AG04450 (cell line): ENCODE data around the gene DOC2A. TPM values are rescaled to one million over a fixed set of nuclear protein-coding genes. Genes with fewer than 3 reads are reported as not detected.

Experiments
- CTCF ChIA-PET: fragments of 300-600, 350-600 bp; formaldehyde crosslinking; extraction: SDS; loops from one replicate; lab custom pipeline; 2022; ENCODE audit warnings: antibody characterized with exemption, inconsistent platforms; lab: Charles Lee
- POLR2A ChIA-PET: fragments of 350-600 bp; formaldehyde crosslinking; extraction: SDS; loops from one replicate; lab custom pipeline; 2021; ENCODE audit warnings: antibody characterized with exemption, inconsistent platforms; lab: Yijun Ruan, JAX
- DNase-seq: peaks from one replicate; pipeline ENCODE4 v3.0.0-alpha.2; 2011; ENCODE audit warnings: low read depth, low spot score
- H3K27ac ChIP-seq: one replicate; pipeline ENCODE4 v1.5.1; 2012; ENCODE audit warnings: low read depth, low read length, control low read depth
- H3K27me3 ChIP-seq: one replicate; pipeline ENCODE4 v1.6.0; 2012; ENCODE audit warnings: low read length; ENCODE audit not compliant: control insufficient read depth, insufficient read depth
- H3K4me3 ChIP-seq: 2 replicates; pipeline ENCODE4 v1.5.1; 2011; ENCODE audit warnings: mild to moderate bottlenecking, low read depth, low read length, control low read depth
- H3K9me3 ChIP-seq: 2 replicates; pipeline ENCODE4 v1.5.1; 2012; ENCODE audit warnings: low read length; ENCODE audit not compliant: control insufficient read depth, insufficient read depth
- polyA plus RNA-seq: library from polyadenylated mRNA; depleted of rRNA; stranded (reverse); fragments of >200 nt; gene quantifications from 2 replicates; pipeline ENCODE4 v1.2.3, GENCODE V29; 2011
- TF ChIP-seq, protein P1 (sequence below): IDR thresholded peaks from 2 replicates; pipeline ENCODE4 v1.5.1; 2011; ENCODE audit warnings: low read depth, low read length, control low read depth, inconsistent platforms

The DOC2A gene
- polyA plus RNA-seq, 1 experiment = 0.22 TPM

DNA sequence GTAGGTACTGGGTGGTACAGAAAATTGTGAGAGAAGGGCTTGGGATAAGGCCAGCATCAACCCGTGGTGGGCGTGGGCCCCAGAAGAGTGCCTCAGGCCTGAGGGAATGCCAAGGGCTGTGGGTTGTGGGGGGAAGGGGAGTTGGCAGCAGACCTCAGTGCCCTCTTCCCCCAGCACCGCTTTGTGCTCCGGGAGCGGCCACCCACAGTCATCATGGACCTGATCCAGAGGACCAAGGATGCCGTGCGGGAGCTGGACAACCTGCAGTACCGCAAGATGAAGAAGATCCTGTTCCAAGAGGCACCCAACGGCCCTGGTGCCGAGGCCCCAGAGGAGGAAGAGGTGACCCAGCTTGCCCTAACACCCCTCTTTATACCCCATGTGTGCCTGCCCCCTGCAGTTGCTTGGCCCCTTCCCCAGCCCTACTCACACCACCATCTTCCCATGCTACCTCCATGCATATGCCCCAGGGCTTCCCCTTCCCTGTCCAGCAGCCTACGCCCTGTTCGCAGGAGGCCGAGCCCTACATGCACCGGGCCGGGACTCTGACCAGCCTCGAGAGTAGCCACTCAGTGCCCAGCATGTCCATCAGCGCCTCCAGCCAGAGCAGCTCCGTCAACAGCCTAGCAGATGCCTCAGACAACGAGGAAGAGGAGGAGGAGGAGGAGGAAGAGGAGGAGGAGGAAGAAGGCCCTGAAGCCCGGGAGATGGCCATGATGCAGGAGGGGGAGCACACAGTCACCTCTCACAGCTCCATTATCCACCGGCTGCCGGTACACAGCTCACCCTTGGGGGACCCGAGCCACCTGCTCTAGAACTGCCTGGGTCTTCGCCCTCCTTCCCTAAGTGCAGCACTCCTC is 28.0 kb downstream of the DOC2A start:
- ChIA-PET POLR2A (no interaction called here), CTCF (no interaction called here)
- TF ChIP-seq, protein P1, sequence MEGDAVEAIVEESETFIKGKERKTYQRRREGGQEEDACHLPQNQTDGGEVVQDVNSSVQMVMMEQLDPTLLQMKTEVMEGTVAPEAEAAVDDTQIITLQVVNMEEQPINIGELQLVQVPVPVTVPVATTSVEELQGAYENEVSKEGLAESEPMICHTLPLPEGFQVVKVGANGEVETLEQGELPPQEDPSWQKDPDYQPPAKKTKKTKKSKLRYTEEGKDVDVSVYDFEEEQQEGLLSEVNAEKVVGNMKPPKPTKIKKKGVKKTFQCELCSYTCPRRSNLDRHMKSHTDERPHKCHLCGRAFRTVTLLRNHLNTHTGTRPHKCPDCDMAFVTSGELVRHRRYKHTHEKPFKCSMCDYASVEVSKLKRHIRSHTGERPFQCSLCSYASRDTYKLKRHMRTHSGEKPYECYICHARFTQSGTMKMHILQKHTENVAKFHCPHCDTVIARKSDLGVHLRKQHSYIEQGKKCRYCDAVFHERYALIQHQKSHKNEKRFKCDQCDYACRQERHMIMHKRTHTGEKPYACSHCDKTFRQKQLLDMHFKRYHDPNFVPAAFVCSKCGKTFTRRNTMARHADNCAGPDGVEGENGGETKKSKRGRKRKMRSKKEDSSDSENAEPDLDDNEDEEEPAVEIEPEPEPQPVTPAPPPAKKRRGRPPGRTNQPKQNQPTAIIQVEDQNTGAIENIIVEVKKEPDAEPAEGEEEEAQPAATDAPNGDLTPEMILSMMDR = no peak

DNA sequence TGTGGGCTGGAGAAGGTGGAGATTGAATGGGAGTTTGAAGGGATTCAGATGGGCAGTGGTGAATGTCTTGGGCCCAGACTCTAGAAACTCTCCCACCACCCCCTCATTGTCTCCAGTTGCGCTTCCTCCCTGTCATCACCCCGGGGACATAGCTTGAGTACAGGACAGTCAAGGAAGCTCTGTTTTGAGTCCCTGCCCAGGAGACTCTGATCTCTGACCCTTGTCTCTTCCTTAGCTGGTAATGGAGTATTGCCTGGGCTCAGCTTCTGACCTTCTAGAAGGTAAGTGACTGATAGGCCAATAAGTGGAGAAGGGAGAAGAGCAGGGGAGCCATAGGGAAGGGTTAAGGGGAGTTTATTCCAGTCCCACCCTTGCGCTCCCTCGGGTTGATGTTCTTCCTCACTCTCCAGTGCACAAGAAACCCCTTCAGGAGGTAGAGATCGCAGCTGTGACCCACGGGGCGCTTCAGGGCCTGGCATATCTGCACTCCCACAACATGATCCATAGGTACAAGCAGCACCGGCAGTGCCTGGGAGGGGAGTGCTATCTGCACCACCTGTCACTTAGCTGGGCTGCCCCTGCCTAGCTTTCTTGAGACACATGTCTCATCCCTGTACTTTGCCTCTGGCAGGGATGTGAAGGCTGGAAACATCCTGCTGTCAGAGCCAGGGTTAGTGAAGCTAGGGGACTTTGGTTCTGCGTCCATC is 32.1 kb downstream of the DOC2A start:
- no peak for DNase-seq
- no peaks in the 10 kb centered on the region; the same call in 1 of the 2 replicates for H3K9me3 ChIP-seq
- CTCF ChIA-PET = interaction anchor here (0.6 to 1.8 kb wide), 2 partner anchors 78 to 114 kb away, joined by 4 read pairs; no protein-coding TSS in a partner anchor
- TF ChIP-seq, protein P1 = no peak
- H3K27ac ChIP-seq = no peak overlapping the region
- POLR2A ChIA-PET = no interaction called here
- H3K27me3 ChIP-seq = no peaks in the 10 kb centered on the region
- no peak overlapping the region for H3K4me3 ChIP-seq

More for the DNA sequence above, 28.0 kb downstream of the DOC2A start:
- no peak overlapping the region for H3K27ac ChIP-seq
- no peak for DNase-seq
- H3K9me3 ChIP-seq = no peaks in the 10 kb centered on the region; the same call in 1 of the 2 replicates
- no peaks in the 10 kb centered on the region for H3K27me3 ChIP-seq
- H3K4me3 ChIP-seq = no peak overlapping the region

DNA sequence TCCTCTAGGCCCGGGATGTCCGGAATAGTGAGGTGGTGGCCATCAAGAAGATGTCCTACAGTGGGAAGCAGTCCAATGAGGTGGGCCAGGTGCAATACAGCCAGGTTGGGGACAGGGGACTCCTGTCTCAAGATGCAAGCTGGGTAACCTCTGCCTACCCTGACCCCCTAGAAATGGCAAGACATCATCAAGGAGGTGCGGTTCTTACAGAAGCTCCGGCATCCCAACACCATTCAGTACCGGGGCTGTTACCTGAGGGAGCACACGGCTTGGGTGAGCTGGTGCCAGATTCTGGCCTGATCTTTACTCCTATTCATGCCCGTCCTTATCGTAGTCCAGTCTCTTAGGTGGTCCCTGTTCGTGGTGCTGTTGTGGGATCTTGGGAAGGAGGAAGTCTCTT is 32.7 kb downstream of the DOC2A start:
- Histone ChIP-seq H3K4me3 (no peak overlapping the region), H3K27me3 (no peaks in the 10 kb centered on the region), H3K9me3 (no peaks in the 10 kb centered on the region; the same call in 1 of the 2 replicates), H3K27ac (no peak overlapping the region)
- TF ChIP-seq, protein P1 = no peak
- ChIA-PET CTCF (interaction anchor here (0.6 kb wide), 1 partner anchor 77 kb away, joined by 4 read pairs; no protein-coding TSS in a partner anchor), POLR2A (no interaction called here)
- DNase-seq = no peak

DNA sequence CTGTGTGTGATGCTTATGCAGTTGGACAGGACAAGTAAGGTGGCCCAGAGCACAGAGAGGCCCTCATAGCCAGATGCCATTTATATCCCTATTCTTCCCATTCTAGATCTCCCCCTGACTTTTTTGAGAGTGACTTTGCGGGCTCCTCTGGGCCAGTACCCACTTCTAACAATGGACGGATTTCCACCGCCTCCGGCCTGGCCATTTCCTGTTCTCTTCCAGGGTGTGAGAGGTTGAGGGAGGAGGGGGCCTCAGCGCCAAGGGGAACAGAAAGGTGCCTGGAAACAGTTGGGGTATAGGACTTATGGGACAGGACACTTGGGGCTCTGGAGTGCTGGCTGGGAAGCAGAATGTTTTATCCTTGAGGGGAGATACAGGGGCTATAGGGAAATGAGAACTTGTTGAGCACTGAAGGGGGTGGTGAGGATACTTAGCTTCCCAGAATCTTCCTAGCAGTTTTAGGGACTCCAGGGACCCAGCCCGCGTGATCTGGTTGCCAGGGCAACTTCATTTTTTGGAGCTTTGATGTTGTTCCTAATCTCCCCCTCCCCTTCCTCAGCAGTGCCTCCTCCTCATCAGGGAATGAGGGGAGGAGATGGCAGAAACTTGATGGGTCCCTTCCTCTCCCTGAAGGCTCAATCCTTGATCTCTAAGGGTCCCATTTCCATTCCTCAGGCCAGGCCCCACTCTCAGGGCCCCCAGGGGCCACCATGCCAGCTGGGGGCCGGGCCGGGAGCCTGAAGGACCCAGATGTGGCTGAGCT is 33.6 kb downstream of the DOC2A start:
- POLR2A ChIA-PET = no interaction called here
- Histone ChIP-seq H3K9me3 (no peaks in the 10 kb centered on the region; the same call in 1 of the 2 replicates), H3K4me3 (no peak overlapping the region), H3K27me3 (no peaks in the 10 kb centered on the region), H3K27ac (no peak overlapping the region)
- TF ChIP-seq, protein P1 = no peak
- no peak for DNase-seq
- CTCF ChIA-PET = no interaction called here
